Stimulated activated CD8-positive, alpha-beta memory T cell treated with anti-CD3 and anti-CD28 coated beads, Interleukin-12 subunit alpha, Interleukin-12 subunit beta, amount 100 ng/mL, for 24 hours (primary cell): ENCODE data around the gene RRM1.
"Not testable (repeated sequence)": the region's sequence is repeated elsewhere in the genome, so short reads cannot be mapped to it uniquely, and the experiment has no call there.

Experiments
- DNase-seq: peaks from one replicate; pipeline ENCODE4 v3.0.0-alpha.2; 2020; ENCODE audit errors: extremely low read depth

The RRM1 gene

GRCh38 chr11:4094348-4095291 lies at the start of gene RRM1:
RRM1 (plus strand) TSS chr11:4094799; CDS start chr11:4095013, 214 bp downstream.
- peak; percentile 85 for DNase-seq

- no peak for DNase-seq
Measured at GRCh38 chr11:4044976-4045646, 49.5 kb upstream of the RRM1 start.

GRCh38 chr11:4048340-4048739 lies 46.3 kb upstream of the RRM1 start:
- DNase-seq = no peak

- DNase-seq = no peak
Measured at GRCh38 chr11:4049006-4049405, 45.6 kb upstream of the RRM1 start.

GRCh38 chr11:4050138-4050537 lies 44.5 kb upstream of the RRM1 start:
- no peak for DNase-seq

- DNase-seq = not testable (repeated sequence)
Measured at GRCh38 chr11:4053200-4053599, 41.4 kb upstream of the RRM1 start.

GRCh38 chr11:4054643-4055042 lies 40.0 kb upstream of the RRM1 start:
- no peak for DNase-seq

GRCh38 chr11:4059424-4059823 lies 35.2 kb upstream of the RRM1 start:
- DNase-seq = no peak

GRCh38 chr11:4060182-4060923 lies 34.2 kb upstream of the RRM1 start:
- no peak for DNase-seq

GRCh38 chr11:4061700-4062099 lies 32.9 kb upstream of the RRM1 start:
- DNase-seq = no peak

GRCh38 chr11:4063348-4063747 lies 31.3 kb upstream of the RRM1 start:
- no peak for DNase-seq

GRCh38 chr11:4064278-4064955 lies 30.2 kb upstream of the RRM1 start:
- DNase-seq = no peak

GRCh38 chr11:4065086-4065485 lies 29.5 kb upstream of the RRM1 start:
- DNase-seq = no peak

GRCh38 chr11:4065601-4066377 lies 28.8 kb upstream of the RRM1 start:
- DNase-seq = no peak

- DNase-seq = no peak
Measured at GRCh38 chr11:4066910-4067309, 27.7 kb upstream of the RRM1 start.

- DNase-seq = no peak
Measured at GRCh38 chr11:4068962-4069361, 25.6 kb upstream of the RRM1 start.

- no peak for DNase-seq
Measured at GRCh38 chr11:4071325-4071724, 23.3 kb upstream of the RRM1 start.

GRCh38 chr11:4071914-4072313 lies 22.7 kb upstream of the RRM1 start:
- no peak for DNase-seq

- no peak for DNase-seq
Measured at GRCh38 chr11:4072668-4073285, 21.8 kb upstream of the RRM1 start.

GRCh38 chr11:4074266-4074665 lies 20.3 kb upstream of the RRM1 start:
- DNase-seq = no peak

- DNase-seq = no peak
Measured at GRCh38 chr11:4076774-4077173, 17.8 kb upstream of the RRM1 start.
